ENCODE results near the gene TBC1D16.

Gene TBC1D16

GRCh38 chr17:79953335-79953734 lies 82.3 kb downstream of the TBC1D16 start:
- TF ChIP-seq CTCF (IDR thresholded peaks at IDR 0.05; ENCODE audit: low read depth, low read length) (no peak), MAX (IDR thresholded peaks at IDR 0.05; ENCODE audit: low read depth, low read length) (no peak), POLR2A (IDR thresholded peaks at IDR 0.05; ENCODE audit: extremely low read depth, insufficient read length) (no peak), MYC (IDR thresholded peaks at IDR 0.05; ENCODE audit: low read depth, low read length) (no peak)
- DNase-seq (ENCODE audit: low read depth) = no peak
- no peak overlapping the region for H3K4me3 ChIP-seq (ENCODE audit: low read depth, low read length)

- TF ChIP-seq POLR2A (IDR thresholded peaks at IDR 0.05; ENCODE audit: extremely low read depth, insufficient read length) (no peak), MYC (IDR thresholded peaks at IDR 0.05; ENCODE audit: low read depth, low read length) (no peak), CTCF (IDR thresholded peaks at IDR 0.05; ENCODE audit: low read depth, low read length) (no peak), MAX (IDR thresholded peaks at IDR 0.05; ENCODE audit: low read depth, low read length) (no peak)
- no peak for DNase-seq (ENCODE audit: low read depth)
- H3K4me3 ChIP-seq (ENCODE audit: low read depth, low read length) = no peak overlapping the region
Observed at GRCh38 chr17:79952901-79953300, 82.8 kb downstream of the TBC1D16 start.

GRCh38 chr17:79952265-79952877 lies 83.3 kb downstream of the TBC1D16 start:
- DNase-seq (ENCODE audit: low read depth) = peak; percentile 0
- TF ChIP-seq POLR2A (IDR thresholded peaks at IDR 0.05; ENCODE audit: extremely low read depth, insufficient read length) (no peak), MAX (IDR thresholded peaks at IDR 0.05; ENCODE audit: low read depth, low read length) (no peak), MYC (IDR thresholded peaks at IDR 0.05; ENCODE audit: low read depth, low read length) (no peak), CTCF (IDR thresholded peaks at IDR 0.05; ENCODE audit: low read depth, low read length) (no peak)
- no peak overlapping the region for H3K4me3 ChIP-seq (ENCODE audit: low read depth, low read length)

GRCh38 chr17:79951361-79952264 lies 84.1 kb downstream of the TBC1D16 start:
- no peak for TF ChIP-seq MAX (IDR thresholded peaks at IDR 0.05; ENCODE audit: low read depth, low read length)
- DNase-seq (ENCODE audit: low read depth) = peak; percentile 20
- no peak overlapping the region for H3K4me3 ChIP-seq (ENCODE audit: low read depth, low read length)

GRCh38 chr17:79950751-79951150 lies 84.9 kb downstream of the TBC1D16 start:
- TF ChIP-seq POLR2A (IDR thresholded peaks at IDR 0.05; ENCODE audit: extremely low read depth, insufficient read length) (no peak), MAX (IDR thresholded peaks at IDR 0.05; ENCODE audit: low read depth, low read length) (no peak), MYC (IDR thresholded peaks at IDR 0.05; ENCODE audit: low read depth, low read length) (no peak)
- DNase-seq (ENCODE audit: low read depth) = no peak
- H3K4me3 ChIP-seq (ENCODE audit: low read depth, low read length) = no peak overlapping the region

GRCh38 chr17:79950306-79950705 lies 85.4 kb downstream of the TBC1D16 start:
- no peak for DNase-seq (ENCODE audit: low read depth)
- H3K4me3 ChIP-seq (ENCODE audit: low read depth, low read length) = no peak overlapping the region

More at GRCh38 chr17:79950306-79950705, 85.4 kb downstream of the TBC1D16 start:
- no peak for TF ChIP-seq MYC (IDR thresholded peaks at IDR 0.05; ENCODE audit: low read depth, low read length)
- TF ChIP-seq MAX (IDR thresholded peaks at IDR 0.05; ENCODE audit: low read depth, low read length) = no peak
- TF ChIP-seq POLR2A (IDR thresholded peaks at IDR 0.05; ENCODE audit: extremely low read depth, insufficient read length) = no peak
- TF ChIP-seq CTCF (IDR thresholded peaks at IDR 0.05; ENCODE audit: low read depth, low read length) = no peak
